HepG2 (cell line): Measurements from ENCODE around the gene POU2AF3. TPM values are rescaled to one million over a fixed set of nuclear protein-coding genes. Genes with fewer than 3 reads are reported as not detected.
A peak's percentile ranks its signal among the peaks of the same experiment; 100 is the strongest.

Source experiments
- BCL6 ChIP-seq: IDR thresholded peaks from 2 replicates; pipeline ENCODE4 v1.6.1; 2016; ENCODE audit warnings: missing genetic modification reagents, missing compliant biosample characterization
- CBX5 ChIP-seq: sonication (generic); formaldehyde crosslinking; IDR thresholded peaks from 2 replicates; pipeline ENCODE4 v1.4.0; 2020; ENCODE audit warnings: missing genetic modification reagents, borderline replicate concordance
- EP300 ChIP-seq, 3 experiments: sonication (generic) in 1 of 3; formaldehyde crosslinking in 1 of 3; IDR thresholded peaks; 2 replicates each; pipeline versions ENCODE4 v1.5.1 to v1.6.1; 2011 to 2020; ENCODE audit warnings: low read depth in 2 of 3, low read length in 2 of 3, borderline replicate concordance in 1 of 3, improper control_type of control experiment in 1 of 3, mild to moderate bottlenecking in 1 of 3, missing genetic modification reagents in 1 of 3, moderate library complexity in 1 of 3
- ERF ChIP-seq: IDR thresholded peaks from 2 replicates; pipeline ENCODE4 v1.6.1; 2018; ENCODE audit warnings: missing biosample characterization, missing genetic modification reagents
- FOSL2 ChIP-seq: sonication (generic); formaldehyde crosslinking; IDR thresholded peaks from 2 replicates; pipeline ENCODE4 v1.4.0; 2020; ENCODE audit warnings: missing genetic modification reagents
- HNF4A ChIP-seq: sonication (generic); formaldehyde crosslinking; IDR thresholded peaks from 2 replicates; pipeline ENCODE4 v1.4.0; 2020; ENCODE audit warnings: missing genetic modification reagents
- MED1 ChIP-seq: sonication (generic); formaldehyde crosslinking; IDR thresholded peaks from 2 replicates; pipeline ENCODE4 v1.4.0; 2020; ENCODE audit warnings: missing genetic modification reagents
- SMAD3 ChIP-seq: sonication (generic); formaldehyde crosslinking; IDR thresholded peaks from 2 replicates; pipeline ENCODE4 v1.4.0; 2020; ENCODE audit warnings: missing genetic modification reagents
- SOX6 ChIP-seq, 2 experiments: fragments of 450-650 bp in 1 of 2; sonication (generic) in 1 of 2; formaldehyde crosslinking in 1 of 2; IDR thresholded peaks; 2 replicates each; pipeline versions ENCODE4 v1.4.0 to v1.6.1; 2017 to 2020; ENCODE audit warnings: antibody characterized with exemption in 1 of 2, mild to moderate bottlenecking in 1 of 2, missing genetic modification reagents in 1 of 2
- TEF ChIP-seq: sonication (generic); formaldehyde crosslinking; IDR thresholded peaks from 2 replicates; pipeline ENCODE4 v1.5.0; 2020; ENCODE audit warnings: missing genetic modification reagents
- ZKSCAN5 ChIP-seq: sonication (generic); formaldehyde crosslinking; IDR thresholded peaks from 2 replicates; pipeline ENCODE4 v1.5.1; 2020; ENCODE audit warnings: mild to moderate bottlenecking, missing genetic modification reagents
- ZNF572 ChIP-seq: sonication (generic); formaldehyde crosslinking; IDR thresholded peaks from 2 replicates; pipeline ENCODE4 v1.5.1; 2020; ENCODE audit warnings: mild to moderate bottlenecking, missing genetic modification reagents
- polyA plus RNA-seq, 8 experiments: library from polyadenylated mRNA; depleted of rRNA in 3 of 8; stranded (reverse) in 7 of 8; unstranded in 1 of 8; fragments of >200 nt; fragmentation: Illumina TruSeq in 4 of 8; extraction: Trizol in 4 of 8; gene quantifications; 2 replicates each; pipeline versions ENCODE4 v1.2.1 to v1.2.3, GENCODE V29; 2011 to 2016; ENCODE audit warnings: low read depth in 4 of 8, missing spikeins in 1 of 8, mixed read lengths in 1 of 8; ENCODE audit not compliant: insufficient read depth in 1 of 8
- total RNA-seq, 5 experiments: library from RNA; depleted of rRNA; stranded (reverse); fragments of >200 nt; fragmentation: Illumina TruSeq; extraction: Trizol; gene quantifications; 2 replicates each; pipeline ENCODE4 v1.2.3, GENCODE V29; 2016; ENCODE audit warnings: low read depth in 1 of 5
- TF ChIP-seq, protein P1 (sequence below): IDR thresholded peaks from 2 replicates; pipeline ENCODE4 v1.6.1; 2016; ENCODE audit warnings: missing compliant biosample characterization, missing genetic modification reagents, borderline replicate concordance
- TF ChIP-seq, protein P2 (sequence below): sonication (generic); IDR thresholded peaks from 2 replicates; pipeline ENCODE4 v1.6.1; 2016; ENCODE audit warnings: low read depth, borderline replicate concordance
- TF ChIP-seq, protein P3 (sequence below): sonication (generic); formaldehyde crosslinking; IDR thresholded peaks from 2 replicates; pipeline ENCODE4 v1.4.0; 2020; ENCODE audit warnings: mild to moderate bottlenecking, missing genetic modification reagents
- TF ChIP-seq, protein P4 (sequence below), 2 experiments: fragments of 450-650 bp in 1 of 2; sonication (generic) in 1 of 2; formaldehyde crosslinking; IDR thresholded peaks; 2 replicates each; pipeline versions ENCODE4 v1.5.0 to v1.8.0; 2020 to 2022; ENCODE audit warnings: mild to moderate bottlenecking in 1 of 2, missing genetic modification reagents in 1 of 2
- TF ChIP-seq, protein P5 (sequence below): sonication (generic); formaldehyde crosslinking; IDR thresholded peaks from 2 replicates; pipeline ENCODE4 v1.9.0; 2022; ENCODE audit warnings: low read depth, missing genetic modification reagents
- TF ChIP-seq, protein P6 (sequence below): IDR thresholded peaks from 2 replicates; pipeline ENCODE4 v1.6.1; 2018; ENCODE audit warnings: missing genetic modification reagents, mild to moderate bottlenecking, missing compliant biosample characterization

Gene POU2AF3
- total and polyA plus RNA-seq, 2 of the 13 experiments (the other 11 are each of a cell fraction or from before 2014, with no cell fraction given), result 7.8 to 71.2 TPM

DNA sequence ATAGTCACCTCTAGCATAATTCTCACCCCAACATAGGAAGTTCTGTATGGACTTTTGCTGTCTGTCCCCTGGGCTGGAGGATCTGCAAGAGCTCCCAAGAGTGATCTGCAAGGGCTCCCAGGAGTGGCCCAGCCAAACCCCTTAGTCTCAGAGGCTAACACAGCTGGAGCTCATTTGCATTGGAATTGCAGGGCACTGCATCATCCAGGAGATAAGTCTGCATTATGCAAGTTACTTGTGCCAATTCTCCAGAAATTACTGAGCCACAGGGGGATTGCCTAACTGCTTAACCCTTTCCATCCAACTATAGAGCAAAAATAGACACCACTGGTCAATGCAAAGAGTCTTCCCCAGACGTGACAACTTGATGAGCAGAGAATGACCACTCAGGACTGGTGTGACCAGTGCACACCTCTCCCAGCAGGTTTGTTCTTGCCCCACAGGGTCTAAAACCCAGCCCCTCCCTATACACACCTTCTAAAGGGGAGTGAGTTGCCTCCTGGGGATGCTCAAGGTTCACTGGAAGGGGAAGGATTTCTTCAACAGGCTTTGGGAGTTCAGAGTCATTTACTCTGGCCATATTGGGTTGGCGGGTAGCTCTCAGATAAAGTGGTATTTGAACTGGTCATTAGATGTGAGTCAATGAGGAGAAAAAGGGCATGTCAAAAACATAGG, 38.4 kb downstream of the POU2AF3 start (continued):
- peak; percentile 63 for TF ChIP-seq BCL6 (CRISPR knock-in tag)
- TF ChIP-seq, protein P1, sequence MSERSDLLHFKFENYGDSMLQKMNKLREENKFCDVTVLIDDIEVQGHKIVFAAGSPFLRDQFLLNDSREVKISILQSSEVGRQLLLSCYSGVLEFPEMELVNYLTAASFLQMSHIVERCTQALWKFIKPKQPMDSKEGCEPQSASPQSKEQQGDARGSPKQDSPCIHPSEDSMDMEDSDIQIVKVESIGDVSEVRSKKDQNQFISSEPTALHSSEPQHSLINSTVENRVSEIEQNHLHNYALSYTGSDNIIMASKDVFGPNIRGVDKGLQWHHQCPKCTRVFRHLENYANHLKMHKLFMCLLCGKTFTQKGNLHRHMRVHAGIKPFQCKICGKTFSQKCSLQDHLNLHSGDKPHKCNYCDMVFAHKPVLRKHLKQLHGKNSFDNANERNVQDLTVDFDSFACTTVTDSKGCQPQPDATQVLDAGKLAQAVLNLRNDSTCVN, result peak; percentile 48; the same call in 1 of the 2 replicates
- TF ChIP-seq, protein P2, sequence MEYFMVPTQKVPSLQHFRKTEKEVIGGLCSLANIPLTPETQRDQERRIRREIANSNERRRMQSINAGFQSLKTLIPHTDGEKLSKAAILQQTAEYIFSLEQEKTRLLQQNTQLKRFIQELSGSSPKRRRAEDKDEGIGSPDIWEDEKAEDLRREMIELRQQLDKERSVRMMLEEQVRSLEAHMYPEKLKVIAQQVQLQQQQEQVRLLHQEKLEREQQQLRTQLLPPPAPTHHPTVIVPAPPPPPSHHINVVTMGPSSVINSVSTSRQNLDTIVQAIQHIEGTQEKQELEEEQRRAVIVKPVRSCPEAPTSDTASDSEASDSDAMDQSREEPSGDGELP, result peak; percentile 77; the same call in 1 of the 2 replicates
- peak; percentile 35; the same call in 1 of the 2 replicates for TF ChIP-seq HNF4A (CRISPR knock-in tag)
- TF ChIP-seq ERF (CRISPR knock-in tag), result 0 out of 2 replicates have a peak, but pooled peaks have one; percentile 38
- no peak for TF ChIP-seq SOX6 (IDR thresholded peaks at IDR 0.05)
- peak; percentile 61; the same call in 1 of the 2 replicates for TF ChIP-seq SOX6 (CRISPR knock-in tag; IDR thresholded peaks at IDR 0.05)
- TF ChIP-seq, protein P3, sequence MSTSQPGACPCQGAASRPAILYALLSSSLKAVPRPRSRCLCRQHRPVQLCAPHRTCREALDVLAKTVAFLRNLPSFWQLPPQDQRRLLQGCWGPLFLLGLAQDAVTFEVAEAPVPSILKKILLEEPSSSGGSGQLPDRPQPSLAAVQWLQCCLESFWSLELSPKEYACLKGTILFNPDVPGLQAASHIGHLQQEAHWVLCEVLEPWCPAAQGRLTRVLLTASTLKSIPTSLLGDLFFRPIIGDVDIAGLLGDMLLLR, result no peak
- TF ChIP-seq, protein P4, sequence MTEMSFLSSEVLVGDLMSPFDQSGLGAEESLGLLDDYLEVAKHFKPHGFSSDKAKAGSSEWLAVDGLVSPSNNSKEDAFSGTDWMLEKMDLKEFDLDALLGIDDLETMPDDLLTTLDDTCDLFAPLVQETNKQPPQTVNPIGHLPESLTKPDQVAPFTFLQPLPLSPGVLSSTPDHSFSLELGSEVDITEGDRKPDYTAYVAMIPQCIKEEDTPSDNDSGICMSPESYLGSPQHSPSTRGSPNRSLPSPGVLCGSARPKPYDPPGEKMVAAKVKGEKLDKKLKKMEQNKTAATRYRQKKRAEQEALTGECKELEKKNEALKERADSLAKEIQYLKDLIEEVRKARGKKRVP (CRISPR knock-in tag; IDR thresholded peaks at IDR 0.05), result peak in 1 of 2 experiments; percentile 98; a peak in 2 of 4 replicates
- TF ChIP-seq, protein P5, sequence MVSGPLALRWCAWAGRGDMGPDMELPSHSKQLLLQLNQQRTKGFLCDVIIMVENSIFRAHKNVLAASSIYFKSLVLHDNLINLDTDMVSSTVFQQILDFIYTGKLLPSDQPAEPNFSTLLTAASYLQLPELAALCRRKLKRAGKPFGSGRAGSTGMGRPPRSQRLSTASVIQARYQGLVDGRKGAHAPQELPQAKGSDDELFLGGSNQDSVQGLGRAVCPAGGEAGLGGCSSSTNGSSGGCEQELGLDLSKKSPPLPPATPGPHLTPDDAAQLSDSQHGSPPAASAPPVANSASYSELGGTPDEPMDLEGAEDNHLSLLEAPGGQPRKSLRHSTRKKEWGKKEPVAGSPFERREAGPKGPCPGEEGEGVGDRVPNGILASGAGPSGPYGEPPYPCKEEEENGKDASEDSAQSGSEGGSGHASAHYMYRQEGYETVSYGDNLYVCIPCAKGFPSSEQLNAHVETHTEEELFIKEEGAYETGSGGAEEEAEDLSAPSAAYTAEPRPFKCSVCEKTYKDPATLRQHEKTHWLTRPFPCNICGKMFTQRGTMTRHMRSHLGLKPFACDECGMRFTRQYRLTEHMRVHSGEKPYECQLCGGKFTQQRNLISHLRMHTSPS (CRISPR knock-in tag), result no peak
- 0 out of 2 replicates have a peak, but pooled peaks have one; percentile 33 for TF ChIP-seq TEF
- peak; percentile 63; the same call in 1 of the 2 replicates for TF ChIP-seq MED1
- TF ChIP-seq CBX5, result peak; percentile 69; the same call in 1 of the 2 replicates
- TF ChIP-seq ZNF572 (CRISPR knock-in tag), result 0 out of 2 replicates have a peak, but pooled peaks have one; percentile 21
- TF ChIP-seq, protein P6, sequence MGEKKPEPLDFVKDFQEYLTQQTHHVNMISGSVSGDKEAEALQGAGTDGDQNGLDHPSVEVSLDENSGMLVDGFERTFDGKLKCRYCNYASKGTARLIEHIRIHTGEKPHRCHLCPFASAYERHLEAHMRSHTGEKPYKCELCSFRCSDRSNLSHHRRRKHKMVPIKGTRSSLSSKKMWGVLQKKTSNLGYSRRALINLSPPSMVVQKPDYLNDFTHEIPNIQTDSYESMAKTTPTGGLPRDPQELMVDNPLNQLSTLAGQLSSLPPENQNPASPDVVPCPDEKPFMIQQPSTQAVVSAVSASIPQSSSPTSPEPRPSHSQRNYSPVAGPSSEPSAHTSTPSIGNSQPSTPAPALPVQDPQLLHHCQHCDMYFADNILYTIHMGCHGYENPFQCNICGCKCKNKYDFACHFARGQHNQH (CRISPR knock-in tag), result 0 out of 2 replicates have a peak, but pooled peaks have one; percentile 32
- no peak for TF ChIP-seq ZKSCAN5 (CRISPR knock-in tag)
- TF ChIP-seq SMAD3 (CRISPR knock-in tag), result 0 out of 2 replicates have a peak, but pooled peaks have one; percentile 64
- TF ChIP-seq FOSL2 (CRISPR knock-in tag), result peak; percentile 67
- peak; percentile 36 to 56; a peak in 2 of 4 replicates for TF ChIP-seq EP300 (IDR thresholded peaks at IDR 0.05; ENCODE audit: low read depth in 2 of 2, low read length in 2 of 2)
- peak; percentile 54; the same call in 1 of the 2 replicates for TF ChIP-seq EP300 (CRISPR knock-in tag; IDR thresholded peaks at IDR 0.05; ENCODE audit: borderline replicate concordance)
